Stimulated activated naive CD4-positive, alpha-beta T cell (primary cell): Measurements from ENCODE around the gene DTHD1.

Experiments
- DNase-seq, 6 experiments: peaks; one replicate each; lab custom pipeline; 2025; lab: John Stamatoyannopoulos, UW

DTHD1 gene

GRCh38 chr4:36269533-36270173, 11.8 kb upstream of the DTHD1 start:
- DNase-seq: no peak

- no peak for DNase-seq
Observed at GRCh38 chr4:36273276-36273675, 8.1 kb upstream of the DTHD1 start.

- DNase-seq: no peak
Observed at GRCh38 chr4:36274158-36274557, 7.3 kb upstream of the DTHD1 start.

- no peak for DNase-seq
Observed at GRCh38 chr4:36277533-36277932, 3.9 kb upstream of the DTHD1 start.

- no peak for DNase-seq
Observed at GRCh38 chr4:36278789-36279188, 2.6 kb upstream of the DTHD1 start.

- DNase-seq: no peak
Observed at GRCh38 chr4:36280555-36280954, 861 bp upstream of the DTHD1 start.

GRCh38 chr4:36282503-36283030, 1.2 kb downstream of the DTHD1 start:
- DNase-seq: no peak

GRCh38 chr4:36283912-36284465, 2.6 kb downstream of the DTHD1 start:
- no peak for DNase-seq

- peak in 3 of 6 experiments; percentile 23 to 45 (median 39) for DNase-seq
Observed at GRCh38 chr4:36285784-36286480, 4.5 kb downstream of the DTHD1 start.

GRCh38 chr4:36286481-36286871, 5.1 kb downstream of the DTHD1 start:
- DNase-seq: no peak

GRCh38 chr4:36288731-36289426, 7.5 kb downstream of the DTHD1 start:
- DNase-seq: no peak

- DNase-seq: no peak
Observed at GRCh38 chr4:36290641-36291040, 9.2 kb downstream of the DTHD1 start.

- DNase-seq: no peak
Observed at GRCh38 chr4:36292556-36293188, 11.3 kb downstream of the DTHD1 start.

GRCh38 chr4:36301127-36301526, 19.7 kb downstream of the DTHD1 start:
- DNase-seq: no peak

- no peak for DNase-seq
Observed at GRCh38 chr4:36303426-36304137, 22.2 kb downstream of the DTHD1 start.

- DNase-seq: no peak
Observed at GRCh38 chr4:36304138-36304681, 22.8 kb downstream of the DTHD1 start.

GRCh38 chr4:36308150-36308549, 26.7 kb downstream of the DTHD1 start:
- no peak for DNase-seq

- DNase-seq: no peak
Observed at GRCh38 chr4:36310216-36310615, 28.8 kb downstream of the DTHD1 start.

- DNase-seq: no peak
Observed at GRCh38 chr4:36310793-36311192, 29.4 kb downstream of the DTHD1 start.

GRCh38 chr4:36312511-36312910, 31.1 kb downstream of the DTHD1 start:
- no peak for DNase-seq

GRCh38 chr4:36313301-36313700, 31.9 kb downstream of the DTHD1 start:
- DNase-seq: no peak
